ENCODE results near the gene MTERF4. TPM values are rescaled to one million over a fixed set of nuclear protein-coding genes. Genes with fewer than 3 reads are reported as not detected.

MTERF4 gene
- total and polyA plus RNA-seq, 2 of the 8 experiments (the other 6 are each of a cell fraction or from before 2014, with no cell fraction given), result 25.9 to 28.5 TPM

GRCh38 chr2:241064802-241065354, 37.2 kb downstream of the MTERF4 start:
- H2BK20ac ChIP-seq (ENCODE audit: low read length), result no peak overlapping the region
- H3K79me1 ChIP-seq (ENCODE audit: low read depth, low read length), result no peaks in the 10 kb centered on the region
- H2BK15ac ChIP-seq (ENCODE audit: low read length), result no peak overlapping the region
- no peak overlapping the region for H3K18ac ChIP-seq (ENCODE audit: extremely low read depth, low read length)
- no peak overlapping the region for H4K91ac ChIP-seq (replicated peaks; ENCODE audit: insufficient read length, low read length)
- H3K4me3 ChIP-seq (ENCODE audit: extremely low read depth in 1 of 4, insufficient read depth in 2 of 4, low read depth in 3 of 4, low read length in 4 of 4), result no peak overlapping the region
- no peak overlapping the region for H3K9ac ChIP-seq (replicated peaks in 1 of 4; ENCODE audit: extremely low read depth in 1 of 4, low read depth in 3 of 4, low read length in 3 of 4)
- H2AFZ ChIP-seq (ENCODE audit: low read length), result no peak overlapping the region
- no peak overlapping the region for H4K5ac ChIP-seq (ENCODE audit: insufficient read length, low read depth, low read length)
- no peak overlapping the region; the same call in 1 of the 2 replicates for H4K8ac ChIP-seq (ENCODE audit: extremely low read depth, insufficient read depth, low read length)
- no peak overlapping the region for H2BK120ac ChIP-seq (replicated peaks; ENCODE audit: low read depth, low read length)
- peaks cover 0 to 9% (median 2%) of the 10 kb centered on the region in 4 experiments; a peak in 3 of 7 replicates for H3K4me1 ChIP-seq (replicated peaks in 1 of 4; ENCODE audit: control insufficient read depth in 3 of 4, insufficient read depth in 4 of 4, low read length in 3 of 4)
- 89% methylated on average over 21 of the region's 23 CpGs; no CpG with 5 or more reads in 1 of the 2 experiments for WGBS, 2 experiments (ENCODE audit: extremely low coverage in 1 of 2, insufficient coverage in 1 of 2, insufficient read length in 1 of 2, insufficient replicate concordance in 2 of 2, low coverage in 1 of 2, low lambda C conversion rate in 2 of 2, missing lambda C conversion rate in 1 of 2)
- ChIA-PET CTCF (ENCODE audit: partially characterized antibody) (interaction anchor here (0.9 to 1.8 kb wide), 3 partner anchors 81 to 207 kb away, joined by 3 to 5 read pairs (median 5); no protein-coding TSS in a partner anchor), POLR2A (ENCODE audit: partially characterized antibody) (interaction anchor here (1.6 to 2.2 kb wide), 2 partner anchors 9 to 13 kb away, joined by 4 to 6 read pairs; no protein-coding TSS in a partner anchor)
- no peak overlapping the region for H2AK5ac ChIP-seq (ENCODE audit: low read depth, low read length)
- H3K4ac ChIP-seq (replicated peaks; ENCODE audit: insufficient read length, low read depth, low read length), result no peak overlapping the region
- no peak overlapping the region for H2BK5ac ChIP-seq (ENCODE audit: low read depth, low read length)
- no peak overlapping the region for H3K14ac ChIP-seq (ENCODE audit: insufficient read length)
- no peak overlapping the region for H3K4me2 ChIP-seq (ENCODE audit: insufficient read depth in 1 of 2, low read depth in 2 of 2, low read length in 2 of 2)
- no peak overlapping the region for H2BK12ac ChIP-seq (ENCODE audit: low read depth, low read length)
- H3K79me2 ChIP-seq (ENCODE audit: control insufficient read depth in 1 of 2, insufficient read depth in 2 of 2, low read length in 2 of 2), result no peaks in the 10 kb centered on the region
- no peak overlapping the region for H3K23ac ChIP-seq (ENCODE audit: insufficient read length)
- no peak overlapping the region for H3K56ac ChIP-seq (replicated peaks; ENCODE audit: insufficient read length, low read depth, low read length)
- no peak overlapping the region for H3K27ac ChIP-seq (ENCODE audit: low read depth, low read length)
- FAIRE-seq (no peak), DNase-seq (ENCODE audit: low read depth in 1 of 2, low spot score in 2 of 2) (no peak)
- H3K27me3 ChIP-seq (replicated peaks in 1 of 4; ENCODE audit: control insufficient read depth in 3 of 4, extremely low read depth in 1 of 4, insufficient read depth in 3 of 4, low read length in 3 of 4), result no peaks in the 10 kb centered on the region
- H3K36me3 ChIP-seq (ENCODE audit: control insufficient read depth in 2 of 4, insufficient read depth in 4 of 4, low read length in 3 of 4), result no peaks in the 10 kb centered on the region
- H3K23me2 ChIP-seq (ENCODE audit: low read depth, low read length), result no peaks in the 10 kb centered on the region
- no peaks in the 10 kb centered on the region for H3K9me3 ChIP-seq (ENCODE audit: insufficient read depth in 2 of 2, low read depth in 1 of 2, low read length in 1 of 2)
- H4K20me1 ChIP-seq (replicated peaks in 1 of 2; ENCODE audit: control insufficient read depth in 1 of 2, insufficient read depth in 2 of 2, low read length in 2 of 2), result no peaks in the 10 kb centered on the region
- TF ChIP-seq RXRA (IDR thresholded peaks at IDR 0.05; ENCODE audit: insufficient read depth, low read depth, low read length), result no peak
- no peak for TF ChIP-seq SUZ12 (IDR thresholded peaks at IDR 0.05; ENCODE audit: low read length)
- TF ChIP-seq RNF2 (IDR thresholded peaks at IDR 0.05; ENCODE audit: borderline replicate concordance, low read depth, low read length, missing control alignments, poor library complexity, severe bottlenecking), result no peak
- TF ChIP-seq USF2 (IDR thresholded peaks at IDR 0.05; ENCODE audit: low read length), result no peak
- TF ChIP-seq RFX5 (IDR thresholded peaks at IDR 0.05; ENCODE audit: borderline replicate concordance, low read depth, low read length), result no peak
- no peak for TF ChIP-seq CBX8 (IDR thresholded peaks at IDR 0.05; ENCODE audit: borderline replicate concordance, low read depth, low read length)

Data from H1 (cell line).